Endothelial cell (in vitro differentiated cells): ENCODE results near the gene CC2D2A. TPM values are rescaled to one million over a fixed set of nuclear protein-coding genes. Genes with fewer than 3 reads are reported as not detected.

ENCODE experiments used
- DNase-seq: peaks from one replicate; pipeline ENCODE4 v3.0.0; 2021; ENCODE audit warnings: low spot score
- H3K27ac Mint-ChIP-seq: one replicate; pipeline ENCODE4 v1.8.0; 2021; ENCODE audit warnings: mixed read lengths, inconsistent platforms; ENCODE audit not compliant: unreplicated experiment
- H3K27me3 Mint-ChIP-seq: one replicate; pipeline ENCODE4 v1.8.0; 2021; ENCODE audit warnings: mild to moderate bottlenecking, moderate library complexity, mixed read lengths, inconsistent platforms; ENCODE audit not compliant: unreplicated experiment
- H3K36me3 Mint-ChIP-seq: one replicate; pipeline ENCODE4 v1.8.0; 2021; ENCODE audit warnings: mild to moderate bottlenecking, low read depth, mixed read lengths, inconsistent platforms; ENCODE audit not compliant: unreplicated experiment
- H3K4me1 Mint-ChIP-seq: one replicate; pipeline ENCODE4 v1.8.0; 2021; ENCODE audit warnings: mild to moderate bottlenecking, mixed read lengths, inconsistent platforms; ENCODE audit not compliant: unreplicated experiment
- H3K4me3 Mint-ChIP-seq: one replicate; pipeline ENCODE4 v1.8.0; 2021; ENCODE audit warnings: mild to moderate bottlenecking, mixed read lengths, inconsistent platforms; ENCODE audit not compliant: unreplicated experiment
- H3K9me3 Mint-ChIP-seq: one replicate; pipeline ENCODE4 v1.8.0; 2021; ENCODE audit warnings: mixed read lengths, inconsistent platforms; ENCODE audit not compliant: unreplicated experiment
- total RNA-seq: library from RNA; stranded (reverse); fragmentation: NEBNext Ultra II Directional; extraction: Animal tissue kit (Norgen Biotek cat#: 25700); gene quantifications from one replicate; pipeline ENCODE4 v1.2.1, GENCODE V29; 2021; ENCODE audit not compliant: unreplicated experiment
- TF ChIP-seq, protein P1 (sequence below): fragments of 200-600 bp; sonication (generic); IDR thresholded peaks from one replicate; pipeline ENCODE4 v1.5.0; 2021; ENCODE audit warnings: antibody characterized with exemption; ENCODE audit not compliant: unreplicated experiment

The CC2D2A gene
- total RNA-seq, 1 donor from 2014 or later, result 43.0 TPM

DNA sequence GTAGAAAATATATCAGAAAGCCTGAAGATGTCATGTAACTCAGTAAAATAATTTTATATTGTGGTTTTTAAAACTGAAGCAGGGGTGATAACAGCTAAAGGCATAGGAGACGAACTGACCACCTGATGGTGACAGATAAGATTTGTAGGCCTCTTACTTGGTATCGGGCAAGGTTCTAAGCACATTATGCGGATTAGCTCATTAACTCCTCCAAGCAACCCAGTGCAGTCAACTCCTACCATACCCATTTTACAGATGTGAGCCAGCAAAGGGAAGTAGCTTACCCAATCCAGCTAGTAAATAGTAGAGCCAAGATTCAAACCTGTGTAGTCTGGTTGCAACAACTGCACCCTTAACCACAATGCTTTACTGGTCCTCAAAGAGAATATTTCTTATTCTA lies 62.1 kb downstream of the CC2D2A start:
- peaks cover 2% of the 10 kb centered on the region for H3K27me3 Mint-ChIP-seq
- H3K4me3 Mint-ChIP-seq, result no peak overlapping the region
- H3K4me1 Mint-ChIP-seq, result no peaks in the 10 kb centered on the region
- no peak overlapping the region for H3K27ac Mint-ChIP-seq
- no peaks in the 10 kb centered on the region for H3K9me3 Mint-ChIP-seq
- H3K36me3 Mint-ChIP-seq, result peaks cover 9% of the 10 kb centered on the region
- DNase-seq, result no peak
- TF ChIP-seq, protein P1, sequence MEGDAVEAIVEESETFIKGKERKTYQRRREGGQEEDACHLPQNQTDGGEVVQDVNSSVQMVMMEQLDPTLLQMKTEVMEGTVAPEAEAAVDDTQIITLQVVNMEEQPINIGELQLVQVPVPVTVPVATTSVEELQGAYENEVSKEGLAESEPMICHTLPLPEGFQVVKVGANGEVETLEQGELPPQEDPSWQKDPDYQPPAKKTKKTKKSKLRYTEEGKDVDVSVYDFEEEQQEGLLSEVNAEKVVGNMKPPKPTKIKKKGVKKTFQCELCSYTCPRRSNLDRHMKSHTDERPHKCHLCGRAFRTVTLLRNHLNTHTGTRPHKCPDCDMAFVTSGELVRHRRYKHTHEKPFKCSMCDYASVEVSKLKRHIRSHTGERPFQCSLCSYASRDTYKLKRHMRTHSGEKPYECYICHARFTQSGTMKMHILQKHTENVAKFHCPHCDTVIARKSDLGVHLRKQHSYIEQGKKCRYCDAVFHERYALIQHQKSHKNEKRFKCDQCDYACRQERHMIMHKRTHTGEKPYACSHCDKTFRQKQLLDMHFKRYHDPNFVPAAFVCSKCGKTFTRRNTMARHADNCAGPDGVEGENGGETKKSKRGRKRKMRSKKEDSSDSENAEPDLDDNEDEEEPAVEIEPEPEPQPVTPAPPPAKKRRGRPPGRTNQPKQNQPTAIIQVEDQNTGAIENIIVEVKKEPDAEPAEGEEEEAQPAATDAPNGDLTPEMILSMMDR, result no peak

- no peak for DNase-seq
- no peak overlapping the region for H3K4me3 Mint-ChIP-seq
- H3K9me3 Mint-ChIP-seq, result no peaks in the 10 kb centered on the region
- H3K27me3 Mint-ChIP-seq, result no peaks in the 10 kb centered on the region
- no peaks in the 10 kb centered on the region for H3K4me1 Mint-ChIP-seq
- H3K36me3 Mint-ChIP-seq, result peaks cover 11% of the 10 kb centered on the region
- TF ChIP-seq, protein P1, result no peak
- H3K27ac Mint-ChIP-seq, result no peak overlapping the region
Measured at GRCh38 chr4:15533817-15534216, 64.1 kb downstream of the CC2D2A start.

GRCh38 chr4:15535599-15535998 lies 65.9 kb downstream of the CC2D2A start:
- no peaks in the 10 kb centered on the region for H3K9me3 Mint-ChIP-seq
- no peaks in the 10 kb centered on the region for H3K27me3 Mint-ChIP-seq
- peaks cover 11% of the 10 kb centered on the region for H3K36me3 Mint-ChIP-seq
- H3K27ac Mint-ChIP-seq, result no peak overlapping the region
- DNase-seq, result no peak
- no peak overlapping the region for H3K4me3 Mint-ChIP-seq
- no peaks in the 10 kb centered on the region for H3K4me1 Mint-ChIP-seq
- TF ChIP-seq, protein P1, result no peak

DNA sequence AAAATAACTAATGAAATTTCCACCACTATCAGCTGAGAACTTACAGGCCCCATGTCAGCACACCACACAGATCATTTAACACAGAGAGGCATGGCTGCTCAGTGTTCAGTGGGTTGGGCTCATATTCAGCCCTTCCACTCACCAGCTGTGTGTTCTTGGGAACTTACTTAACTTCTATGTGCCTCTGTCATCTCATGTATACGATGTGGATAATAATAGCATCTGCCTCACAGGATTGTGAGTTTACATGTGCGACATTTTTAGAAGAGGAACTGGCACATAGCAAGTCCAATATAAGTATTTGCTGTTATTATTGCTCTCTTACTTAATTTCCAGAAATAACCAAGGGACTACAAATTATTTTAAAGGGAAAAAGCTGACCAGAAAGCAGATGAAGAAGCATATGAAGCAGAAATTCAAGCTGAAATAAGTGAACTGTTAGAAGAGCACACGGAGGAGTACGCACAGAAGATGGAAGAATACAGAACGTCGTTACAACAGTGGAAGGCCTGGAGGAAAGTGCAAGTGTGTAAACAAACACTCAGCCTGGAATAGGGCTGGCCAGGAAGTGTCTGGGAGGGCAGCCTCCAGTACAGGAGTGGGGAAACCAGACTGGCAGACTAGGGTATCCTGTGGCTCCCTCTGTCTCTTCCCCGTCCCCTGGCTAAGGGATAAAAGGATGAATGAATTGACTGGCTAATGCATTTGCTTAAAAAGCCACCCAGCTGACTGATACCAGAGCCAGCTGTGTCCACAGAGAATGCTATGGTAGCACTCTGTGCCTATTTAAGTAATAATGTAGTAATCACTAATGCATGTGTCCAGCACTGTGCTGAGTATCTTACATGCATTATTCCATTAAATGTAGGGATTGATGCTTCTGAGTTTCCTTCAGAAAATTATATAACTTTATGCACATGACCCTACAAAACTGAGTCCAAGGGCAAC lies 67.1 kb downstream of the CC2D2A start:
- Mint-ChIP-seq H3K9me3 (no peaks in the 10 kb centered on the region), H3K27ac (no peak overlapping the region), H3K4me1 (no peaks in the 10 kb centered on the region), H3K27me3 (no peaks in the 10 kb centered on the region), H3K36me3 (peaks cover 8% of the 10 kb centered on the region), H3K4me3 (peak overlapping the region; percentile 20)
- no peak for DNase-seq
- TF ChIP-seq, protein P1, result no peak

GRCh38 chr4:15541941-15542340 lies 72.3 kb downstream of the CC2D2A start:
- no peak for DNase-seq
- H3K4me3 Mint-ChIP-seq, result no peak overlapping the region
- peaks cover 25% of the 10 kb centered on the region for H3K4me1 Mint-ChIP-seq
- H3K27me3 Mint-ChIP-seq, result no peaks in the 10 kb centered on the region
- H3K9me3 Mint-ChIP-seq, result no peaks in the 10 kb centered on the region
- H3K27ac Mint-ChIP-seq, result no peak overlapping the region
- peaks cover 12% of the 10 kb centered on the region for H3K36me3 Mint-ChIP-seq
- TF ChIP-seq, protein P1, result no peak
